Prostate gland (tissue), 2 donors: ENCODE results near the gene PRLHR. TPM values are rescaled to one million over a fixed set of nuclear protein-coding genes. Genes with fewer than 3 reads are reported as not detected.

ENCODE experiments used
- DNase-seq: peaks from one replicate; pipeline ENCODE4 v3.0.0-alpha.2; 2019; ENCODE audit warnings: low spot score
- H3K27ac ChIP-seq, 2 donors: fragments of 200-600 bp; sonication (generic); 2 replicates each; pipeline ENCODE4 v1.5.1; 2017 to 2019
- H3K27me3 ChIP-seq: fragments of 200-600 bp; sonication (generic); replicated peaks from 2 replicates; pipeline ENCODE4 v1.5.1; 2019; ENCODE audit not compliant: insufficient read depth
- H3K36me3 ChIP-seq, 2 donors: fragments of 200-600 bp; sonication (generic); 1 replicate in 1 of 2; 2 replicates in 1 of 2; pipeline versions ENCODE4 v1.5.1 to v1.8.1; 2017 to 2019
- H3K4me1 ChIP-seq: fragments of 200-600 bp; sonication (generic); replicated peaks from 2 replicates; pipeline ENCODE4 v1.5.1; 2019
- H3K4me3 ChIP-seq, 2 donors: fragments of 200-600 bp; sonication (generic); 2 replicates each; pipeline ENCODE4 v1.5.1; 2017 to 2019
- H3K9me3 ChIP-seq: fragments of 200-600 bp; sonication (generic); 2 replicates; pipeline ENCODE4 v1.5.1; 2017
- POLR2A ChIP-seq: fragments of 450-650 bp; IDR thresholded peaks from one replicate; pipeline ENCODE4 v1.6.1; 2016; ENCODE audit warnings: antibody characterized with exemption, mild to moderate bottlenecking
- POLR2AphosphoS5 ChIP-seq: sonication (generic); formaldehyde crosslinking; IDR thresholded peaks from one replicate; pipeline ENCODE4 v1.6.1; 2017; ENCODE audit warnings: antibody characterized with exemption
- WGBS: methylation state at CpG from one replicate; pipeline ENCODE4 v1.1.5; 2018; 5-methylcytosine and 5-hydroxymethylcytosine counted together
- intact Hi-C: fragments of 100-400 bp; cut with DNase I; formaldehyde crosslinking; loops from one replicate; pipeline ENCODE4 v1.14.2; 2022
- total RNA-seq, 2 donors: library from RNA; depleted of rRNA; stranded (reverse); fragments of >200 nt; gene quantifications; one replicate each; pipeline ENCODE4 v1.1.0, GENCODE V29; 2016
- TF ChIP-seq, protein P1 (sequence below), 4 experiments: fragments of 200-600 bp in 2 of 4; fragments of 450-650 bp in 2 of 4; sonication (generic) in 2 of 4; IDR thresholded peaks; 1 replicate in 3 of 4; 2 replicates in 1 of 4; pipeline ENCODE4 v1.5.1; 2016 to 2019; ENCODE audit warnings: antibody characterized with exemption in 4 of 4, mild to moderate bottlenecking in 2 of 4, moderate library complexity in 2 of 4

PRLHR gene
- total RNA-seq, 2 donors from 2014 or later: not detected

DNA sequence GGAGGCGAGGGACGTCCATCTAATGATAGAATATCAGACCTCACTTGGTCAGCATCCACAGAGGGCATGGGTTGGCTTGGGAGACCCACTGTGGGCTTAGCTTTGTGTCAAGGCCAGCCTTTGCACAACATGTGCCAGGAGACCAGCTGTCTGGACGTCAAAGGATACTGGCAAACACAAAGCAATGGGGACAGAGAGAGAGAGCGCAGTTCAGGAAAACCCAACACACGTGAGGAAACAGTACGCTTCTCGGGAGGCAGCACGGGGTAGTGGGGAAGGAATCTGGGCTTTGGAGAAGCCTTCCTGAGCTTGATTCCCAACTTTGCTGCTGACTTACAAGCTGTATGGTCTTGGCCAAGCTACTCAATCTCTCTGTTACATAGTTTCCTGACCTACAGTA, 14.7 kb downstream of the PRLHR start:
- H3K4me3 ChIP-seq: no peak overlapping the region
- intact Hi-C loops: no loop called here
- no peaks in the 10 kb centered on the region for H3K9me3 ChIP-seq
- H3K36me3 ChIP-seq: no peaks in the 10 kb centered on the region
- 68% methylated on average over 8 of the region's 8 CpGs for WGBS
- TF ChIP-seq POLR2A (no peak), POLR2AphosphoS5 (no peak)
- TF ChIP-seq, protein P1, sequence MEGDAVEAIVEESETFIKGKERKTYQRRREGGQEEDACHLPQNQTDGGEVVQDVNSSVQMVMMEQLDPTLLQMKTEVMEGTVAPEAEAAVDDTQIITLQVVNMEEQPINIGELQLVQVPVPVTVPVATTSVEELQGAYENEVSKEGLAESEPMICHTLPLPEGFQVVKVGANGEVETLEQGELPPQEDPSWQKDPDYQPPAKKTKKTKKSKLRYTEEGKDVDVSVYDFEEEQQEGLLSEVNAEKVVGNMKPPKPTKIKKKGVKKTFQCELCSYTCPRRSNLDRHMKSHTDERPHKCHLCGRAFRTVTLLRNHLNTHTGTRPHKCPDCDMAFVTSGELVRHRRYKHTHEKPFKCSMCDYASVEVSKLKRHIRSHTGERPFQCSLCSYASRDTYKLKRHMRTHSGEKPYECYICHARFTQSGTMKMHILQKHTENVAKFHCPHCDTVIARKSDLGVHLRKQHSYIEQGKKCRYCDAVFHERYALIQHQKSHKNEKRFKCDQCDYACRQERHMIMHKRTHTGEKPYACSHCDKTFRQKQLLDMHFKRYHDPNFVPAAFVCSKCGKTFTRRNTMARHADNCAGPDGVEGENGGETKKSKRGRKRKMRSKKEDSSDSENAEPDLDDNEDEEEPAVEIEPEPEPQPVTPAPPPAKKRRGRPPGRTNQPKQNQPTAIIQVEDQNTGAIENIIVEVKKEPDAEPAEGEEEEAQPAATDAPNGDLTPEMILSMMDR (IDR thresholded peaks at IDR 0.05): no peak
- no peak for DNase-seq
- H3K27me3 ChIP-seq: no peaks in the 10 kb centered on the region
- H3K4me1 ChIP-seq: no peaks in the 10 kb centered on the region
- no peak overlapping the region for H3K27ac ChIP-seq

DNA sequence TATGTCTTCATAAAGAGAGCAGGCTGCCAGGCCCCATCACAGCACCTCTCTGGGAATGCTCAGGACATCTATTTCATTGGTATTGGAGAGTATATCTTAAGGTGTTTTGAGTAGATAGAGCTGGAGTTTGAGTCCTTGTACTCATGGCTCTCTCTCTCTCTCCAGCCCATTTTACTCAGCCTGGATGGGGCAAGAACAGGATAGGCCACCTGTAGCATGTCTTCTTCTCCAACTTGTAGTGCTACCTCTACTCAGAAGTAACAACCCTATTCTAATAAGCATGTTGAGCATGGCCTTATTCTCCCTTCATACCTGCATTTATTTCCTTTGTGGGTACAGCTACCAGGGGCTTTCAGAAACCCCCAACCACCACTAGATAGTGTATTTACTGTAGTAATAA, 21.9 kb downstream of the PRLHR start:
- TF ChIP-seq POLR2AphosphoS5 (no peak), POLR2A (no peak)
- TF ChIP-seq, protein P1 (IDR thresholded peaks at IDR 0.05): no peak
- intact Hi-C loops: loop anchor here (5.0 kb wide), 3 partner anchors 54 to 454 kb away; partner anchors contain the start of gene NANOS1
- no peaks in the 10 kb centered on the region for H3K36me3 ChIP-seq

DNA sequence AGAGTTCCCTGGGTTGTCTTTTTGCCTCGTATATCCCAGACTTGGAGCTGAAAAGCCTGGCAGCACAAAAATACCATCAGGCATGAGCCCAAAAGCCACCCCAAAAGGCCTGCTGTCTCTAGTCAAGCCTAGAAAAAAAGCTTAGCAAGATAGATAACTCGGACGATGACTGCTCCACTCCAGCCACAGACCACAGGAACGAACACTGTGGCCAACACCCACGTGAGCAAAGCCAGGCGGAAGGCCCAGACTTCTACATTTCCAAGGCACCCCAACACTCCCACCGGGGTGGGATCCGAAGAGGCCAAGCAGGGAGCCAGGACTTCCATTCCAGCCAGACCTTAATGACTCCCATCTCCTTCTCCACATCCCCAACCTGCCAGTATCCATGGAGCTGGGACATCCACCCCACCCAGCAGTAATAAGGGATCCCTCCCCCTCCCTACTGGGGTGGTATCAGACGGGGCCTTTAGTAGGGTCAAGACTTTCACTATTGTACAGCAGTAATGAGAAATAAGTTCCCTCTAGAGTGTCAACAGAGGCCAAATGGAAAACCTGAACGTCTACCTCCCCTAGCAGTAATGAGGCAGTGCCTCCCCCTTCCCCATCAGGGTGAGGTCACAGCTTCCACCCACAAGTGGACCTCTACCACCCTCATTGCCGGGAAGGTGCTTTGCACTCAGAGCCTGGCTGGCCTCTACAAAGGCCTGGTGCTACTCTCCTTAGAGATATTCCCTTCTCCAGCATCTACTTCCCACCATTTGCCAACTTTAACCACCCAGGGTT, 23.0 kb downstream of the PRLHR start:
- intact Hi-C loops: loop anchor here (5.0 kb wide), 3 partner anchors 55 to 455 kb away; partner anchors contain the start of gene NANOS1
- TF ChIP-seq, protein P1 (IDR thresholded peaks at IDR 0.05): no peak
- no peak for TF ChIP-seq POLR2AphosphoS5
- no peaks in the 10 kb centered on the region for H3K36me3 ChIP-seq
- H3K4me3 ChIP-seq: no peak overlapping the region
- H3K27ac ChIP-seq: no peak overlapping the region
- 80% methylated on average over 11 of the region's 11 CpGs for WGBS
- H3K4me1 ChIP-seq: no peaks in the 10 kb centered on the region
- H3K27me3 ChIP-seq: no peaks in the 10 kb centered on the region
- no peak for DNase-seq
- no peaks in the 10 kb centered on the region for H3K9me3 ChIP-seq

More for the DNA sequence above, 21.9 kb downstream of the PRLHR start:
- Histone ChIP-seq H3K4me1 (no peaks in the 10 kb centered on the region), H3K4me3 (no peak overlapping the region), H3K27me3 (no peaks in the 10 kb centered on the region), H3K9me3 (no peaks in the 10 kb centered on the region), H3K27ac (no peak overlapping the region)
- DNase-seq: no peak

DNA sequence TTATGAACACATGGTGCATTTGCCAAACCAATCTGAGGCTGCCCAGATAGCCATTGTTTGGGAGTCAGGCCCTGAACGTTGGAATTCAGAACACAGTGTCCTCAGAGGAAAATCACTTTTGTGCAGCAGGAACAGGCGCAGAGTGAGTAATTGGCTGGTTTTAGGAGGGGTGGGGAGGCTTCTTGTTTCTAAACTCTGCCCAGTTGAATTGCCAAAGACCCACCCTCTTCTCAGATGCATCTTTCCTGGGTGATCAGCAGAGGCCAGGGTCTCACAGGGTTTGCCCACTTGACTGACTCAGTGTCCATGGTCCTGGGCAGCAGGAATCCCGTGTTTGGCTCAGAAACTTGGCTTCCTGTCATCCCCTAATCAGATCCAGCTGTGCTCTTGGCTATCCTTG, 24.3 kb downstream of the PRLHR start:
- Histone ChIP-seq H3K36me3 (no peaks in the 10 kb centered on the region), H3K4me1 (no peaks in the 10 kb centered on the region), H3K4me3 (no peak overlapping the region), H3K27me3 (no peaks in the 10 kb centered on the region), H3K9me3 (no peaks in the 10 kb centered on the region), H3K27ac (peak overlapping the region; percentile 52 to 59)
- no peak for DNase-seq
- TF ChIP-seq POLR2AphosphoS5 (peak; percentile 69), POLR2A (no peak)
- intact Hi-C loops: loop anchor here (5.0 kb wide), 3 partner anchors 56 to 456 kb away; partner anchors contain the start of gene NANOS1
- 19% methylated on average over 3 of the region's 3 CpGs for WGBS

DNA sequence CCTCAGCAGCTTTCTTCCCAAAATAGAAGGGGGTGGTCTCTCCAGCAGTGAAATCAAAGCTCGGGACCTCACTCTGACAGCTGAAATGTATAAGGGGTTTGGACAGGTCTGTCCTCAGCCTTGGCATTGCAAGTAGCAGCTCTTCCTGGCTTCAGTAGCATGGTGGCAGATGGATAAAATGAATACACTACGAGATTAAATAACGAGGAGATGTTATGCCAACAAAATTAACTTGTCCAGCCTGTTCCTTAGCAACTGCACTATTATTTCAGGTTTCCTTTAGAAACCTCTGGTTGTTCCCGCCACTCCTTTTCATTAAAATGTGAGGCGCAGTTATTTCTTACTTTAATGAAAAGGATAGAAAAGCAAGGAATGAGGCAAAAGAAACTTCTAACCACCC, 24.9 kb downstream of the PRLHR start:
- H3K9me3 ChIP-seq: no peaks in the 10 kb centered on the region
- no peaks in the 10 kb centered on the region for H3K4me1 ChIP-seq
- TF ChIP-seq POLR2AphosphoS5 (no peak), POLR2A (no peak)
- TF ChIP-seq, protein P1 (IDR thresholded peaks at IDR 0.05): no peak
- no peaks in the 10 kb centered on the region for H3K27me3 ChIP-seq
- no peak for DNase-seq
- intact Hi-C loops: loop anchor here (5.0 kb wide), 3 partner anchors 57 to 457 kb away; partner anchors contain the start of gene NANOS1
- no peak overlapping the region for H3K4me3 ChIP-seq
- WGBS: 18% methylated on average over 5 of the region's 5 CpGs
- H3K27ac ChIP-seq: peak overlapping the region; percentile 52 to 59
- H3K36me3 ChIP-seq: no peaks in the 10 kb centered on the region
